HUES6 (cell line): ENCODE measurements around the gene UBE2J2.

Experiments
- H3K27ac ChIP-seq: 2 replicates; pipeline ENCODE4 v1.7.0; 2013; ENCODE audit warnings: low read depth, mild to moderate bottlenecking, low read length, inconsistent platforms
- H3K27me3 ChIP-seq: 2 replicates; pipeline ENCODE4 v1.6.1; 2013; ENCODE audit warnings: low read length; ENCODE audit not compliant: control insufficient read depth, insufficient read depth
- H3K36me3 ChIP-seq: 2 replicates; pipeline ENCODE4 v1.6.1; 2013; ENCODE audit warnings: low read length; ENCODE audit not compliant: control insufficient read depth, insufficient read depth
- H3K4me1 ChIP-seq: 2 replicates; pipeline ENCODE4 v1.6.1; 2013; ENCODE audit warnings: low read length; ENCODE audit not compliant: control insufficient read depth, insufficient read depth
- H3K4me3 ChIP-seq: 2 replicates; pipeline ENCODE4 v1.5.1; 2013; ENCODE audit warnings: low read depth, low read length
- H3K9ac ChIP-seq: one replicate; pipeline ENCODE4 v1.6.1; 2013; ENCODE audit warnings: mild to moderate bottlenecking, low read length
- H3K9me3 ChIP-seq: 2 replicates; pipeline ENCODE4 v1.6.1; 2013; ENCODE audit warnings: low read depth, low read length; ENCODE audit not compliant: control insufficient read depth, insufficient read depth

Gene UBE2J2

DNA sequence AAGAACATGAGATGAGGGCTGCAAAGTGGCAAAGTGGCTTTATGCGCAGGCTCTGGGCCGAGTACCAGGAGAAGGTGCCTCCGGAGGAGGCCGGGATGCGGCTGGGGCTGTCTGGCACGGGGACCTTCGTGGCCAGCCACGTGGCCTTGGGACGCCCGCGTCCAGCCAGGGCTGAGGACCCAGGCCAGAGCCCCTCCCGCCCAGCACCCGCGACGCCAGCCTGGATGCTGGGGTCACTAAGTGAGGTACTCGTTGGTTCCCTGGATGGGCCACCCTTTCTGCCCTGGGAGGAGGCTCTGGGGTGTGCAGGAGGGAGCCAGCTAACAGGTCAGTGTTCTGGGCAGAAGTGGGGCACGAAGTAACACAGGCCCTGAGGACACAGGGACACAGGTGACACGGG, 19.2 kb upstream of the UBE2J2 start:
- H3K4me3 ChIP-seq, result no peak overlapping the region
- H3K4me1 ChIP-seq, result 0 out of 2 replicates have a peak, but pooled peaks cover 5% of the 10 kb centered on the region
- no peaks in the 10 kb centered on the region; the same call in 1 of the 2 replicates for H3K27me3 ChIP-seq
- H3K36me3 ChIP-seq, result peaks cover 10% of the 10 kb centered on the region
- no peak overlapping the region for H3K27ac ChIP-seq
- no peak overlapping the region for H3K9ac ChIP-seq
- H3K9me3 ChIP-seq, result peaks cover 4% of the 10 kb centered on the region

DNA sequence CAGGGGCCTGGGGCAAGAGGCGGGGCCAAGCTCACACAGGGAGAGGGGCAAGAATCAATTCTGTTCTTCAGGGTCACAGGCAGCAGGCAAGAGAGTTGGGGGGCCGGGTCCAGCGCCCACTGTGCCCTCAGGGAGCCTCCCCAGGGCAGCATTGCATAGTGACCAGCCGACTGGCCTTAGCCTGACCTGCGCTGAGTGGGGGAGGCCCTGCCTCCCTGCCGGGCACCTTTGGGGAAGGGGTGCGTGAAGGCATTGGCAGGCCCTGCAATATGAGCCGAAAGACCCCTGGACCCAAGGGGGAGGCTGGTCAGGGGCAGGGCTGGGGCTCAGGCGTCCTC, 18.8 kb upstream of the UBE2J2 start:
- peaks cover 4% of the 10 kb centered on the region for H3K9me3 ChIP-seq
- 0 out of 2 replicates have a peak, but pooled peaks cover 5% of the 10 kb centered on the region for H3K4me1 ChIP-seq

DNA sequence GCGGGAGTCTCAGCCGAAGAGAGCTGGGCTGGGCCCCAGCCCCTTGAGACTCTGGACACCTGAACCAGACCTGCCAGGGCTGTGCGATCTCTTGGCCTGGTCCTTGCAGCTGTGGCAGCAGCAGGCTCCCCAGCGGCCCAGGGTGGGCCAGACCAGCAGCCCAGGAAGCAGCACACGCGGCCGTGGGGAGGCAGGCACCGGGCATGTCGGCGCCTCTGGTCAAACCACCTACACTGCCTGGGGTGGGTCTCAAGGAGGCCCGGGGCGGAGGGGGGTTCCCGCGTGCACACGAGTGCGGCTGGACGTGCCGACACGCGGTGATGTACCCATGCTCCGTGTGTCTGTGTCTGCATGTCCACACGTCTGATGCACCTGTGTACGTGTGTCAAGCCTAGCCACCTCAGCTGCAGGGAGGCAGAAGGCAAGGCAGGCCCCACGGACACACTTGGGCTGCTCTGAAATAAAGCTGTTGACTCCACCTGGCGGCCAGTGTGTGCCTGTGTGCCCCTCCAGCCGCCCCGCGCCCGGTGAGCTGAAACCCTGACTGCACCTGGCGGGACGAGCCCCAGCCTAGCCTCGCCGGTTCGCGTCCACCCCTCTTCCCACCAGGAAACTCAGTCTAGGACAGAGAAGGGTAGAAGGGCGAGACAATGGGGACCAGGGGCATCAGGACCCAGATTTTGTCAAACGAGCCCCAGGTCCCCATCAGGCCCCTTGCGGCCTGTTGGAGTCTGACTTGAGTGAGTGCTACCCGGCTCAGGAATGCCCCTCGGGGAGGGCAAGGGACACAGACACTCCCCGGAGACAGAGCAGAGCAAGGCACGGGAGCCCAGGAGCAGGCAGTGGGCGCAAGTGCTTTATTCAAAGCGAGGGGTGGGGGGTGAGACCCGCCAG, 18.1 kb upstream of the UBE2J2 start:
- no peak overlapping the region for H3K27ac ChIP-seq
- 0 out of 2 replicates have a peak, but pooled peaks cover 5% of the 10 kb centered on the region for H3K4me1 ChIP-seq
- peaks cover 6% of the 10 kb centered on the region; the same call in 1 of the 2 replicates for H3K36me3 ChIP-seq
- no peaks in the 10 kb centered on the region; the same call in 1 of the 2 replicates for H3K27me3 ChIP-seq
- no peak overlapping the region for H3K9ac ChIP-seq
- H3K9me3 ChIP-seq, result peaks cover 4% of the 10 kb centered on the region
- H3K4me3 ChIP-seq, result no peak overlapping the region

More for the DNA sequence above, 18.8 kb upstream of the UBE2J2 start:
- Histone ChIP-seq H3K9ac (no peak overlapping the region), H3K4me3 (no peak overlapping the region), H3K27ac (no peak overlapping the region), H3K36me3 (peaks cover 7% of the 10 kb centered on the region; the same call in 1 of the 2 replicates), H3K27me3 (no peaks in the 10 kb centered on the region; the same call in 1 of the 2 replicates)

DNA sequence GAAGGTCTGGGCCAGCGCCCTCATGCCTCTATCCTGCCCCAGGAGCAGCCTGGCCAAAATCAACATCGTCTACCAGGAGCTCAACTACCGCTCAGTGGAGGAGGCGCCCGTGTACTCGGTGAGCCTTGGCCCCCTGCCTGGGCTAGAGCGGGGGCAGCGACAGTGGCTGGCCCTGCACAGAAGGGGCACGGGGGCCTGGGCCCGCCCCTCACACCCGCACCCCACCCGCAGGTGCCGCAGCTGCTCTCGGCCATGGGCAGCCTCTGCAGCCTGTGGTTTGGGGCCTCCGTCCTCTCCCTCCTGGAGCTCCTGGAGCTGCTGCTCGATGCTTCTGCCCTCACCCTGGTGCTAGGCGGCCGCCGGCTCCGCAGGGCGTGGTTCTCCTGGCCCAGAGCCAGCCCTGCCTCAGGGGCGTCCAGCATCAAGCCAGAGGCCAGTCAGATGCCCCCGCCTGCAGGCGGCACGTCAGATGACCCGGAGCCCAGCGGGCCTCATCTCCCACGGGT, 17.4 kb upstream of the UBE2J2 start:
- no peak overlapping the region for H3K9ac ChIP-seq

DNA sequence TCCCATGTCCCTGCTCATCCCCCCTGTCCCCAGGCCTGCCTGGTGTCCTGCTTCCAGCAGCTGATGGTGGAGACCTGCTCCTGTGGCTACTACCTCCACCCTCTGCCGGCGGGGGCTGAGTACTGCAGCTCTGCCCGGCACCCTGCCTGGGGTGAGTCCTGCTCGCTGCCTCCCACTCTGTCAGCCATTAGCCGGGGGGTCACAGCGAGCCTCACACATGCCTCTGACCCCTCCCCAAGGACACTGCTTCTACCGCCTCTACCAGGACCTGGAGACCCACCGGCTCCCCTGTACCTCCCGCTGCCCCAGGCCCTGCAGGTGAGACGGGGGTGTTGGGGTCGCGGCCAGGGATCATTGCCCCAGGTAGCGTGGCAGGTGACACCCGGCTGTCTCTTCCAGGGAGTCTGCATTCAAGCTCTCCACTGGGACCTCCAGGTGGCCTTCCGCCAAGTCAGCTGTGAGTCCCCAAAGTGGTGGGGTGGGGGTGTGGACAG, 16.6 kb upstream of the UBE2J2 start:
- Histone ChIP-seq H3K4me3 (no peak overlapping the region), H3K27me3 (no peaks in the 10 kb centered on the region; the same call in 1 of the 2 replicates), H3K27ac (no peak overlapping the region), H3K9ac (no peak overlapping the region), H3K36me3 (no peaks in the 10 kb centered on the region), H3K9me3 (peaks cover 4% of the 10 kb centered on the region), H3K4me1 (0 out of 2 replicates have a peak, but pooled peaks cover 5% of the 10 kb centered on the region)

More for the DNA sequence above, 17.4 kb upstream of the UBE2J2 start:
- Histone ChIP-seq H3K36me3 (0 out of 2 replicates have a peak, but pooled peaks cover 4% of the 10 kb centered on the region), H3K9me3 (peaks cover 4% of the 10 kb centered on the region), H3K4me3 (no peak overlapping the region), H3K27ac (no peak overlapping the region), H3K27me3 (no peaks in the 10 kb centered on the region; the same call in 1 of the 2 replicates), H3K4me1 (0 out of 2 replicates have a peak, but pooled peaks cover 5% of the 10 kb centered on the region)

DNA sequence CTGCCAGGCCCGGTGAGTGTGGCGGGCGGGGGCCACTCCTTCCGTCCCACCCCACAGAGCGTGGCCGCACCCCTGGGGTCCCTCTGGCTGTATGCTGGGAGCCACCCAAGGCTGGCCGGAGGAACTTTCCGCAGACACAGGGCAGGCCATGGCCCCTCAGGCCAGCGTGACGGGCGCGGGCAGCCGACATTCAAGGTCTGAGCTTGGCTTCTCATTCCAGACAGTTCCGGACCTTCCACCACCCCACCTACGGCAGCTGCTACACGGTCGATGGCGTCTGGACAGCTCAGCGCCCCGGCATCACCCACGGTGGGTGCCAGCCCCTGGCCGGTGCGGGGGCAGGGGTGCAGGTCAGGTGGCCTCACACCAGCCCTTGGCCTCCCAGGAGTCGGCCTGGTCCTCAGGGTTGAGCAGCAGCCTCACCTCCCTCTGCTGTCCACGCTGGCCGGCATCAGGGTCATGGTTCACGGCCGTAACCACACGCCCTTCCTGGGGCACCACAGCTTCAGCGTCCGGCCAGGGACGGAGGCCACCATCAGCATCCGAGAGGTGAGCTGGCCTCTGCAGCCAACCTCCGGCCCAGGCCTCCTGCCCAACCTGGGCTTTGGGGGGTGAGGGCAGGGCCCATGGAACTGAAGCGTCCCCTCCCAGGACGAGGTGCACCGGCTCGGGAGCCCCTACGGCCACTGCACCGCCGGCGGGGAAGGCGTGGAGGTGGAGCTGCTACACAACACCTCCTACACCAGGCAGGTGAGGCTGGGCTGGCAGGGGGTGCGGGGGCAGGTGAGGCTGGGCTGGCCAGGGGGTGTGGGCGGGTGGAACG, 13.8 kb upstream of the UBE2J2 start:
- Histone ChIP-seq H3K36me3 (no peaks in the 10 kb centered on the region), H3K4me1 (0 out of 2 replicates have a peak, but pooled peaks cover 5% of the 10 kb centered on the region), H3K27ac (no peak overlapping the region), H3K9me3 (peaks cover 4% of the 10 kb centered on the region), H3K9ac (no peak overlapping the region), H3K4me3 (no peak overlapping the region), H3K27me3 (no peaks in the 10 kb centered on the region; the same call in 1 of the 2 replicates)

DNA sequence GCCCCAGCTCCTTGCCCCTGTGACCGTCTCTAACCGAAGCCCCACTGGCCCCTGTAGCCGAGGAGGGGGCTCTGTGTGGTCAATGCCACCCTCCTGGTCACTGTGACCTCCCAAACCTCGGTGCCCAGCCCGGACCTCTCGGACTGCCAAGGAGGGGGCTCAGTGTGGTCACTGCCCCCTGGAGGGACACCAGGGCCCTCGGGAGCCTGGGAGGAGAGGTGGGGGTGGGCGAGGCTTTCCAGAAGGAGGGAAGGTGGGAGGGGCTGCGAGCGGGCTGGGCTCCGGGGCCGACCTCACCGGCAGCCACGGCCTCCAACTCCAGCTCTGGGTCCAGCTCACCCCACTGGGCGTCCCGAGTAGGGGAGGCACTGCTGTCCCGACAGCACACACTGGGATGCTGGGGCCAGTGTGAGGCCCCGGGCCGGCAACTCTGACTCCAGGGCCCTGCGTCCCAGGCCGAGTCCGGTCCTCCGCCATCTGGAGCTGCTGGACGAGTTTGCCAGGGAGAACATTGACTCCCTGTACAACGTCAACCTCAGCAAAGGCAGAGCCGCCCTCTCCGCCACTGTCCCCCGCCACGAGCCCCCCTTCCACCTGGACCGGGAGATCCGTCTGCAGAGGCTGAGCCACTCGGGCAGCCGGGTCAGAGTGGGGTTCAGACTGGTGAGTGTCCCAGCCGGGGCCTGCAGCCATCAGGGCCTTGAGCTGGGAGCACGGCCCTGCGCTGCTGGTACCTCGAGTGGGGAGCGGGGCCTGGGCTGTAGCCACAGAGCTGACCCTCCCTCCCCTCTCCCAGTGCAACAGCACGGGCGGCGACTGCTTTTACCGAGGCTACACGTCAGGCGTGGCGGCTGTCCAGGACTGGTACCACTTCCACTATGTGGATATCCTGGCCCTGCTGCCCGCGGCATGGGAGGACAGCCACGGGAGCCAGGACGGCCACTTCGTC, 12.9 kb upstream of the UBE2J2 start:
- H3K36me3 ChIP-seq, result no peaks in the 10 kb centered on the region
- no peak overlapping the region for H3K9ac ChIP-seq
- no peaks in the 10 kb centered on the region; the same call in 1 of the 2 replicates for H3K27me3 ChIP-seq
- H3K27ac ChIP-seq, result no peak overlapping the region
- no peaks in the 10 kb centered on the region for H3K4me1 ChIP-seq
- H3K9me3 ChIP-seq, result peaks cover 4% of the 10 kb centered on the region
- no peak overlapping the region for H3K4me3 ChIP-seq

DNA sequence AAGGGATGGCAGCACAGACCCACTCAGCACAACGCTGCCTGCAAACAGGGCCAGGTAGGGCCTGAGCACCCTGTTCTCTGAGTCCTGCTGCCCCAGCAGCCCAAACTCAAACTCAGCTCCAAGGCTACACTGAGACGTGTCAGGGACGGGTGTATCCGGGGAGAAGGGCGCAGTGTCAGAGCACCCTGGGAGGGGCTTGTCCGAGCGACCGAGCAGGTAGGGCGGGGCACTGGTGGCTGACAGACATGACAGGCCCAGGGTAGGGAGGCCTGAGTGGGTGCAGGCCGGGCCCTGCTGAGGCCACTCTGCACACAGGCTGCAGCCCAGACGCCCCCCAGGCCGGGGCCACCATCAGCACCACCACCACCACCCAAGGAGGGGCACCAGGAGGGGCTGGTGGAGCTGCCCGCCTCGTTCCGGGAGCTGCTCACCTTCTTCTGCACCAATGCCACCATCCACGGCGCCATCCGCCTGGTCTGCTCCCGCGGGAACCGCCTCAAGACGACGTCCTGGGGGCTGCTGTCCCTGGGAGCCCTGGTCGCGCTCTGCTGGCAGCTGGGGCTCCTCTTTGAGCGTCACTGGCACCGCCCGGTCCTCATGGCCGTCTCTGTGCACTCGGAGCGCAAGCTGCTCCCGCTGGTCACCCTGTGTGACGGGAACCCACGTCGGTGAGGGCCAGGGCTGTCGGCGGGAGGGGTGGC, 12.1 kb upstream of the UBE2J2 start:
- Histone ChIP-seq H3K4me1 (no peaks in the 10 kb centered on the region), H3K9me3 (peaks cover 4% of the 10 kb centered on the region), H3K27me3 (no peaks in the 10 kb centered on the region; the same call in 1 of the 2 replicates), H3K27ac (no peak overlapping the region), H3K4me3 (no peak overlapping the region), H3K36me3 (no peaks in the 10 kb centered on the region), H3K9ac (no peak overlapping the region)

DNA sequence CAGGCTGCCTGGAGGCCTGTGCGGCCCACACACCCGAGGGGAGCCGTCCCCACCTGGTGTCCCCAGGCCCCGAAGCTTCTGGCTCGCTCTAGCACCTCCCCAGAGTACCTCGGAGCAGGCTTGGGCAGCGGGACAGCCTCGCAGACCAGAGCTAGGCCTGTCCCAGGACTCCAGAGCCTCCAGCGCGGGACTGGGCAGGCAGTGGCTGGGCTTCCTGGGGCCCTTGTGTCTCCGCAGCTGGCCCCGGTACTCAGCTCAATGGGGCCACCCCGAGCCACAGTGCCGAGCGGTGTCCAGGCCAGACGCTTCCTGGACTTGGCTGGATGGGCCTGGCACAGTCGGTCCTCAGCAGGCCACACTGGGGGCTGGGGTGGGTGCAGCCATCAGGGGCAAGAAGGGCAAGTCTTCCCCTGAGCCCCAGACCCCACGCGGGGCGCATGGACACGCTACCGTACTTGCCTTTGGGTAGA, 11.5 kb upstream of the UBE2J2 start:
- Histone ChIP-seq H3K36me3 (no peaks in the 10 kb centered on the region), H3K4me1 (no peaks in the 10 kb centered on the region), H3K27me3 (no peaks in the 10 kb centered on the region; the same call in 1 of the 2 replicates), H3K4me3 (no peak overlapping the region), H3K27ac (no peak overlapping the region), H3K9ac (no peak overlapping the region), H3K9me3 (peaks cover 4% of the 10 kb centered on the region)
